Sciatic nerve (tissue), 2 donors: ENCODE measurements around the gene KRT78. TPM values are rescaled to one million over a fixed set of nuclear protein-coding genes. Genes with fewer than 3 reads are reported as not detected.

Source experiments
- ATAC-seq: fragments of 200-7000 bp; cut with Tn5 transposase; one replicate; pipeline ENCODE4 v1.9.1; 2020; ENCODE audit warnings: mild to moderate bottlenecking, moderate library complexity
- DNase-seq: peaks from one replicate; pipeline ENCODE4 v3.0.0-alpha.2; 2020; ENCODE audit warnings: low spot score
- intact Hi-C: fragments of 100-400 bp; cut with DNase I; formaldehyde crosslinking; loops from one replicate; pipeline ENCODE4 v1.14.2; 2022
- total RNA-seq: library from RNA; stranded (reverse); fragmentation: NEBNext Ultra II Directional; extraction: Animal tissue kit (Norgen Biotek cat#: 25700); gene quantifications from one replicate; pipeline ENCODE4 v1.2.1, GENCODE V29; 2021
- donor health status: DM: no; HTN: no; CAD: no.
- donor health status: DM: no; HTN: no; CAD: no.

KRT78 gene
- total RNA-seq, 1 donor from 2014 or later: not detected

DNA sequence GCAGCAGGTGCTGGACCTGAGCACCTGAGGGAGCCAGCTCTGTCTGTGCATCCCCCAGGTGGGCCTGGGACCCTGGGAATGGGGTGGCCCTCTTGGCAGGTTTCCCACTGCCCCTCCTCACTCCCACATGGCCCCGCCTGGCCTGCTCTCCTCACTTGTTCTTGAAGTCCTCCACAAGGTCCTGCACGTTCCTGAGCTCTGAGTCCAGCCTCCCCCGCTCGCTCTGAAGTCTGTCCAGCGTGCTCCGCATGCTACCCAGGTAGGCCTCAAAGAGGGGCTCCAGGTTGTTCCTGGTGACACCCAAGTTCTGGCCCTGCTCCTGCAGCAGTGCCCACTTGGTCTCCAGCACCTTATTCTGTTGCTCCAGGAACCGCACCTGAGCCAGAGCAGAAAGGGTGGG, 17.5 kb downstream of the KRT78 start:
- ATAC-seq (no peak), DNase-seq (no peak)
- intact Hi-C loops: no loop called here

DNA sequence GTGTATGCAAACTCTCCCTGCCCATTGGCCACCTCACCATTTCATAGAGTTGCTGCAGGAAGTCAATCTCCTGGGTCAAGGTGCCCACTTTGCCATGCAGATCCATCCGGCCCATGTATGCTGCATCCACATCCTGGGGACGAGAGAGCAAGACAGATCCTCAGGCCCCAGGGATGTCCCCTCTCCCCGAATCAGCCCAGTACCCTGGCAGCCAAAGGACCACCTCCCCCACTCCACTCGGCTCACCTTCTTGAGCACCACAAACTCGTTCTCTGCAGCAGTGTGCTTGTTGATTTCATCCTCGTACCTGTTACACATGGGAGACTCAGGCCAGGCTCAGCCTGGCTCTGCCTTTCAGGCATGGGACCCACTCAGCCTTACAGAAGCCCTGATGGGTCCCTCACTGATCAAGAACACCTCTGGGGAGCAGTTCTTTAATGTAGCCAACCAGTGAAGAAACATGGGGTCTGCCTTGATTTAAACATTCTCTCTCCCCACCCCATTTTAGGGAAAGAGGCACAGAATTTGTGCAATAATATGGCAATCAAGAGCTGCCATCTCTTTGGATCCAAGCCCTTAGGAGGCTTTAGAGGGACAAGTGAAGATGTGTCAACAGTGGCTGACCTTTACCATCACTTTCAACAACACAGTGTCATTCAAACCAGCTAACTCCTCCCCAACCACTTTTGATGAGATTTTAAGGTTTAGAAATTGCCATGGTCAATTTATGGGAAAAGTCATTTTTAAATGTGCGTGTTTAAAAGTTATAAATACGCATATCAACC, 18.6 kb downstream of the KRT78 start:
- DNase-seq (no peak), ATAC-seq (no peak)
- intact Hi-C loops: no loop called here

GRCh38 chr12:52828591-52829021, 20.2 kb downstream of the KRT78 start:
- intact Hi-C loops: no loop called here
- ATAC-seq (no peak), DNase-seq (no peak)

- intact Hi-C loops: no loop called here
- DNase-seq: no peak
- no peak for ATAC-seq
These were observed 20.6 kb downstream of the KRT78 start for GRCh38 chr12:52828156-52828555.

- intact Hi-C loops: no loop called here
- DNase-seq: no peak
- ATAC-seq: no peak
These were observed 21.2 kb downstream of the KRT78 start for GRCh38 chr12:52827499-52828090.

- DNase-seq (no peak), ATAC-seq (no peak)
- intact Hi-C loops: no loop called here
These were observed 21.9 kb downstream of the KRT78 start for GRCh38 chr12:52826611-52827498.

DNA sequence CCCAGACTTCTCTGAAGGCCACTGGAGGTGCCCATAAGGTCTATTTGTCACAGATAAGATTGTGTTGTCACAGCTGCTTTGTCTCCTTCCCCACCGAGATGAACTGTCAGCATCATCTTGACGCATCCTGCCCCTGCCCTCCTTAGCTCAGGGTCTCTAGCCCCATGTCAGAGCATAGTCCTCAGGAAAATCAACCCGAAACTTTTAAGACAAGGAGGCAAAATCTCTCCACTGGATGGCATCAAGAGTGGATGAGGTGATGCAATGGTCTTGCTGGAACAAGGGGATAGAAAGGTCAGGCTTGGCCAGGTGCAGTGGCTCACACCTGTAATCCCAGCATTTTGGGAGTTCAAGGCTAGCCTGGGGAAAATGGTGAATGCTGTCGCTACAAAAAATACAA, 22.8 kb downstream of the KRT78 start:
- ATAC-seq (no peak), DNase-seq (no peak)
- intact Hi-C loops: no loop called here

GRCh38 chr12:52824741-52825410, 23.9 kb downstream of the KRT78 start:
- ATAC-seq: no peak
- intact Hi-C loops: no loop called here
- no peak for DNase-seq

- ATAC-seq: no peak
- no peak for DNase-seq
- intact Hi-C loops: no loop called here
These were observed 24.9 kb downstream of the KRT78 start for GRCh38 chr12:52823761-52824450.

DNA sequence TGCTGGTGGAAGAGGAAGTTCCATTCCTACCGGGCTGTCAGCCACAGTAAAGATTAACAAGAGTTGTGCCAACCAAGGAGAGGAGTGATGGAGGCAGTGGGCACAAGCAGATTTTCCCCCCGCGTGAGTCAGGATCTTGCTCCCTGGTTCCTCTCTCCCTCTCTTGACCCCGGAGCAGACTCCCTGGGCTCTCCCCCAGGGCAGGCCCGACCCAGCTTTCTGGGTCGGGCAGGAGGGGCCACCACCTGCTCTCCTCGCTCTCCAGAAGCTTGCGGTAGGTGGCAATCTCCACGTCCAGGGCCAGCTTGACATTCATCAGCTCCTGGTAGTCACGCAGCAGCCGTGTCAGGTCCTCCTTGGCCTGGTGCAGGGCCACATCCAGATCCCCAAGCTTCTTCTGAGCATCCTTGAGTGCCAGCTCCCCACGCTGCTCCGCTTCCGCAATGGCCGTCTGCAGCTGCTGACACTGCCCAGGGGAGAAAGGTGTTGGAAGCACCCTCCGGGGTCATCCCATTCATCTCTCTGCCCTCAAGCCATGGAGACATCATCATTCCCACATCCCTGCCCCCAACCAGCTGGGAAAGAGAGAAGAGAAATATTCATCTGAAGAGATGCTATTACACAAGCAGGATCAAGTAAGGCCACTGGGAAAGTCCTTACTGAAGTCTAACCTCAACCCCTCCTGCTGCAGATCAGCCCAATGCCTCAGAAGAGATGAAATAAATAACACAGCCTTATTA, 25.9 kb downstream of the KRT78 start:
- no peak for DNase-seq
- no peak for ATAC-seq
- intact Hi-C loops: no loop called here

DNA sequence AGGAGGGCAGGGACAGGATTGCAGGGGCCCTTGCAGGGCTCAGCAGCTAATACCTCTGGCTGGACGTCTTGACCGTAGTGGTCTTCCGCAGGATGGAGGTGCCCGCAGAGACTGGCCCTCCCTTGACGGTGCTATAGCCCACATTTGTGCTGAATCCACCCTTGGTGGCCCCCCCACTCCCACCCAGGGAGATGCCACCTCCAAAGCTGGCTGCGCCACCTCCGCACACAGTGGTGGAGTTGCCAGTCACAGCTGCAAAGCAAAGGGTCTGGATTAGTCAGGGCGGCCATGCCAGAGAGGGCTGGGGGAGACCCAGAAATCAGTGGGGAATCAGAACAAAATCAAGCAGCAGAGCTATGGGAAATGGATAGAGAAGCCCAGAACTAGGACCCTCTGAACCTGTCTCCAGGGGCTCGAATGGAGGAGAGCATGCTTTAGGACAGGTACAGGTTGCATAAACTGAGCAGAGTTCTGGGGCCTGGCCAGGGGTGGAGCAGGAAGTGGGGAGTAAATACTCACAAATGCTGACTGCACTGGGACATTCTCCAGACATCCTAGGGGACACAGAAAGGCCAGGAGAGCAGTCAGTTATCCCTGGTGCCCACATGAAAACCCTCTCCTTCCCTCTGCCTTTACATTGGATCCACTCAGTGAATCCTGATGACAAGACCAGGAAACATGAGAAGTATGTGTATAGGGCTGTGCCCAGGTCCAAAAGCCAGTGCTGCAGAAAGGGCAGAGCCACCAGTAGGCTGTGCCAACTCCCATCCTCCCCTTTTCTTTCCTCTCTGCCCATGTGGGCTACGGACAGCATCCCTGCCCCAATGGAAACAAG, 26.8 kb downstream of the KRT78 start:
- ATAC-seq (no peak), DNase-seq (no peak)
- intact Hi-C loops: no loop called here

GRCh38 chr12:52821071-52821730, 27.6 kb downstream of the KRT78 start:
- intact Hi-C loops: no loop called here
- ATAC-seq: no peak
- DNase-seq: no peak

- intact Hi-C loops: no loop called here
- ATAC-seq (no peak), DNase-seq (no peak)
These were observed 28.3 kb downstream of the KRT78 start for GRCh38 chr12:52820521-52820920.

DNA sequence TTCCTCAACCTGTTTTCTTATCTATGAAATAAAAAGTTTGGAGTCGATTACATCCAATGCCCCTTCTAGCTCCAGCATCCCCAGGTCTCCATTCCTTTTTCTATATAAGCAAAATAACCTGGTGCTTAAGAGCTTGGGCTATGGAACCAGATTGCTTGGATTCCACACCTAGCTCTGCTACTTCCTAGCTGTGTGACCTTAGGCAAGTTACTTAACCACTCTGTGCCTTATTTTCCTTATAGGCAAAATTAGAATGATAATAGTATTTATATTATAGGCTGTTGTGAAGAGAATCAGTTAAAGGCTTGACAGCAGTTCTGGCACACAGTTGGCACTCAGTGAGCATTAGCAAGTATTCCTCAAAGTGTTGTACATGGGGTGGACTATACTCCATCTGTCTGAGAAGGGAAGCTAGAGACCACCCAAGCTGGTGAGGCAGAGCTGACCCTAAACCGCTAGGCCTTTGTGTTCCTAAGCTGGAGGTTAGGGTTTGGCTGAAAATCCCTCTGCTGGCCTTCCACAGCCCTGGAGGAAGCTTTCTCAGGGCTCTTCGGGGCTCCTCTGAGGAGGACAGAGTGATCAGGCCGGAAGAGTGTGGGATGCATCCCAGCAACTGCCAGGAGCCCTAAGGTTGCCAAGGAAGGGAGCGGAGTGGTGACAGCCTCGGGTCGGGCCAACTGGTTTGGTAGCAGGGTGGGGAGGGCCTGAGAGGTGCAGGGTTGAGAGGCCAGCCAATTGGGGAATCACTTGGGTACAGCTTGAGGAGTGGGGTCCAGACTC, 28.9 kb downstream of the KRT78 start:
- intact Hi-C loops: no loop called here
- no peak for DNase-seq
- no peak for ATAC-seq

GRCh38 chr12:52818887-52819420, 29.8 kb downstream of the KRT78 start:
- intact Hi-C loops: no loop called here
- DNase-seq (no peak), ATAC-seq (no peak)

DNA sequence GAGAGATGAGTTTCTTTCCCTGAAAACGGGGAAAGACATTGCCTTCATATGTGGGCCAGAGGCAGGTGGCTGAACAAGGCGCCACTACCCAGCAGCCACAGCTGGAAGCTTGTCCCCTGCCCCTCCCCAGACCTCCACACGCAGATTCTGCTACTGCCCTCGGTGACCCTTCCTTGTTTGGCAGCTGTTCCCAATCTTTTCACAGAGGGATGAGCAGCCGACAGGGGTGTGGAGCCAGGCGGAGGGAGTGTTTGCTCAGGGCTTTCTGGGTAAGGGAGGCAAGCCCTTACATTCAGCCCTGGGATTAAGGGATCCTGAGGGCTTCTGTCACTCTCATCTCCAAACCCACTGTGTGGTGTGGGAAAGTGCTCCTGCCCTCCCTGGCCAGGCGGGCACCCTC, 30.4 kb downstream of the KRT78 start:
- no peak for DNase-seq
- intact Hi-C loops: no loop called here
- no peak for ATAC-seq
